Esophagus muscularis mucosa (tissue), 4 donors: Measurements from ENCODE around the gene GMCL1.
"Not testable (repeated sequence)": the region's sequence is repeated elsewhere in the genome, so short reads cannot be mapped to it uniquely, and the experiment has no call there.

Experiments used
- CTCF ChIP-seq, 3 experiments: fragments of 200-600 bp in 2 of 3; fragments of 450-650 bp in 1 of 3; sonication (generic) in 2 of 3; IDR thresholded peaks; one replicate each; pipeline ENCODE4 v1.5.1; 2017 to 2019; ENCODE audit warnings: antibody characterized with exemption in 3 of 3, mild to moderate bottlenecking in 2 of 3, moderate library complexity in 1 of 3
- EP300 ChIP-seq: sonication (generic); formaldehyde crosslinking; IDR thresholded peaks from one replicate; pipeline ENCODE4 v1.6.1; 2017; ENCODE audit warnings: antibody characterized with exemption
- POLR2A ChIP-seq: fragments of 450-650 bp; IDR thresholded peaks from one replicate; pipeline ENCODE4 v1.6.1; 2017; ENCODE audit warnings: antibody characterized with exemption, moderate library complexity, mild to moderate bottlenecking, low read depth
- POLR2AphosphoS5 ChIP-seq, 2 donors: sonication (generic); formaldehyde crosslinking; IDR thresholded peaks; one replicate each; pipeline ENCODE4 v1.6.1; 2017; ENCODE audit warnings: antibody characterized with exemption in 2 of 2

GRCh38 chr2:69802781-69803367, 26.6 kb upstream of the GMCL1 start:
- TF ChIP-seq POLR2A; CTCF (IDR thresholded peaks at IDR 0.05); POLR2AphosphoS5 (IDR thresholded peaks at IDR 0.05); EP300: not testable (repeated sequence)
